ENCODE data around the gene NSUN4. TPM values are rescaled to one million over a fixed set of nuclear protein-coding genes. Genes with fewer than 3 reads are reported as not detected.

Gene NSUN4
- total RNA-seq, 1 experiment from 2014 or later, result 20.4 TPM

DNA sequence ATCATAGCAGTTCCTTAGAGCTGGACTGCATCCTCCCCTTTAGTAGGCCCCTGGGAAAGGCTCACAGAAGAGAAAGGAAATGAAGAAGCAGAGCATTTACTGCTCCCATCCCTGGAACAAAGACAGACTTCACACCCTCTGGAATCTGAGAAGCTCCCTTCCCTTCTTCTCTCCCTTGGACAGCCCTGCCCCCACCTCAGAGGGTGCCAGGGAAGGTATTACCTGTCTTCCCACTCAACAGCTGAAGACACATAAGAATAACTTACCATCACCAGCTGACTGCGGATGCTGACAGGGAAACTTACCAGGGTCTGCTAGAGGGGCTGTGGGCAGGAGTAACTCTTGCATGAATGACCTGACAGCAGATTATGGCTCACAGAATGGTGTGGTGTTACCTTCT, 39.4 kb downstream of the NSUN4 start:
- Histone ChIP-seq H2BK5ac (ENCODE audit: insufficient read length, low read length) (no peak overlapping the region), H3K9me3 (ENCODE audit: control insufficient read depth, low read depth, low read length) (no peaks in the 10 kb centered on the region), H2AK5ac (ENCODE audit: insufficient read length, low read length) (no peak overlapping the region), H3K4me2 (ENCODE audit: insufficient read depth, insufficient read length, low read length) (no peak overlapping the region), H2BK15ac (ENCODE audit: low read depth, low read length) (no peak overlapping the region), H4K91ac (ENCODE audit: insufficient read length, low read depth, low read length) (no peak overlapping the region), H4K20me1 (ENCODE audit: control insufficient read depth, insufficient read depth, insufficient read length) (no peaks in the 10 kb centered on the region), H3K79me1 (ENCODE audit: insufficient read depth, low read depth, low read length, poor library complexity, severe bottlenecking) (no peaks in the 10 kb centered on the region), H3K79me2 (ENCODE audit: insufficient read depth, low read length) (no peaks in the 10 kb centered on the region), H4K8ac (replicated peaks; ENCODE audit: insufficient read length, low read depth, low read length) (no peak overlapping the region), H3K23me2 (ENCODE audit: insufficient read length, low read depth, low read length, poor library complexity, severe bottlenecking) (no peaks in the 10 kb centered on the region), H3K4me1 (ENCODE audit: insufficient read depth, low read length) (peaks cover 3% of the 10 kb centered on the region; the same call in 1 of the 2 replicates), H3K23ac (ENCODE audit: insufficient read length, low read depth, low read length) (no peak overlapping the region), H2BK12ac (ENCODE audit: insufficient read length, low read depth, low read length) (no peak overlapping the region), H3T11ph (ENCODE audit: low read length) (no peak overlapping the region), H3K14ac (ENCODE audit: insufficient read depth, low read length) (no peak overlapping the region), H3K56ac (ENCODE audit: insufficient read length, low read depth, low read length) (no peak overlapping the region), H3K4ac (ENCODE audit: low read depth, low read length) (no peak overlapping the region), H3K27ac (ENCODE audit: insufficient read length, low read depth, low read length) (no peak overlapping the region), H2BK120ac (ENCODE audit: low read depth, low read length, poor library complexity, severe bottlenecking) (no peak overlapping the region), H3K18ac (ENCODE audit: insufficient read length, low read depth, low read length) (no peak overlapping the region), H4K5ac (ENCODE audit: insufficient read length, low read depth, low read length) (no peak overlapping the region), H3K9ac (ENCODE audit: extremely low read depth, insufficient read length, low read length) (no peak overlapping the region), H2BK20ac (ENCODE audit: low read depth, low read length, poor library complexity, severe bottlenecking) (no peak overlapping the region), H3K27me3 (ENCODE audit: insufficient read depth, low read length) (no peaks in the 10 kb centered on the region), H2AFZ (ENCODE audit: low read length) (no peak overlapping the region)
- peaks cover 8% of the 10 kb centered on the region for H3K27me3 Mint-ChIP-seq (ENCODE audit: low read depth)
- TF ChIP-seq, protein P1, sequence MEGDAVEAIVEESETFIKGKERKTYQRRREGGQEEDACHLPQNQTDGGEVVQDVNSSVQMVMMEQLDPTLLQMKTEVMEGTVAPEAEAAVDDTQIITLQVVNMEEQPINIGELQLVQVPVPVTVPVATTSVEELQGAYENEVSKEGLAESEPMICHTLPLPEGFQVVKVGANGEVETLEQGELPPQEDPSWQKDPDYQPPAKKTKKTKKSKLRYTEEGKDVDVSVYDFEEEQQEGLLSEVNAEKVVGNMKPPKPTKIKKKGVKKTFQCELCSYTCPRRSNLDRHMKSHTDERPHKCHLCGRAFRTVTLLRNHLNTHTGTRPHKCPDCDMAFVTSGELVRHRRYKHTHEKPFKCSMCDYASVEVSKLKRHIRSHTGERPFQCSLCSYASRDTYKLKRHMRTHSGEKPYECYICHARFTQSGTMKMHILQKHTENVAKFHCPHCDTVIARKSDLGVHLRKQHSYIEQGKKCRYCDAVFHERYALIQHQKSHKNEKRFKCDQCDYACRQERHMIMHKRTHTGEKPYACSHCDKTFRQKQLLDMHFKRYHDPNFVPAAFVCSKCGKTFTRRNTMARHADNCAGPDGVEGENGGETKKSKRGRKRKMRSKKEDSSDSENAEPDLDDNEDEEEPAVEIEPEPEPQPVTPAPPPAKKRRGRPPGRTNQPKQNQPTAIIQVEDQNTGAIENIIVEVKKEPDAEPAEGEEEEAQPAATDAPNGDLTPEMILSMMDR (conservative IDR thresholded peaks at IDR 0.05), result no peak
- peaks cover 4 to 9% (median 7%) of the 10 kb centered on the region in 3 experiments; a peak in 6 of 7 replicates for H3K36me3 Mint-ChIP-seq (ENCODE audit: insufficient read depth in 1 of 3, low read depth in 3 of 3)
- peaks cover 11 to 18% of the 10 kb centered on the region in 2 experiments for H3K4me1 Mint-ChIP-seq
- WGBS (ENCODE audit: extremely low coverage, insufficient read length, low lambda C conversion rate), result no CpG with 5 or more reads among the region's 1 CpG
- no peak for DNase-seq
- H3K27ac Mint-ChIP-seq, result no peak overlapping the region
- peaks cover 7 to 13% of the 10 kb centered on the region in 2 experiments for H3K9me3 Mint-ChIP-seq
- no peak overlapping the region for H3K4me3 Mint-ChIP-seq
